HepG2 (cell line): ENCODE measurements around the gene KDM1B. TPM values are rescaled to one million over a fixed set of nuclear protein-coding genes. Genes with fewer than 3 reads are reported as not detected.

ENCODE experiments used
- ATAC-seq: fragments of 200-7000 bp; cut with Tn5 transposase; 3 replicates; pipeline ENCODE4 v1.9.1; 2020; ENCODE audit warnings: mild to moderate bottlenecking, moderate library complexity
- BruUV-seq: library from RNA; stranded (reverse); fragments of 400-500 nt; replicated peaks from 2 replicates; lab custom pipeline; 2021; lab: Mats Ljungman, UMichigan
- CTCF ChIA-PET: fragments of 300-600 bp; formaldehyde crosslinking; extraction: SDS; loops from one replicate; lab custom pipeline; 2021; ENCODE audit warnings: low total read pairs, inconsistent platforms, low intra/inter-chr PET ratio; lab: Yijun Ruan, JAX
- POLR2A ChIA-PET: fragments of 350-600 bp; sonication (Branson Sonifier 250); formaldehyde crosslinking; loops from one replicate; lab custom pipeline; 2020; ENCODE audit warnings: antibody characterized with exemption, inconsistent platforms; lab: Yijun Ruan, JAX
- DNase-seq: peaks from one replicate; pipeline ENCODE4 v3.0.0-alpha.2; 2015; ENCODE audit warnings: low spot score
- FAIRE-seq: peaks from 3 replicates; lab custom pipeline; 2011; peaks lifted over from hg19 to GRCh38; lab: Jason Lieb, UNC
- H2AFZ ChIP-seq: one replicate; pipeline ENCODE4 v1.6.1; 2011; ENCODE audit warnings: low read length, inconsistent platforms
- H3K27ac ChIP-seq: fragments of 300-600 bp; 3 replicates; pipeline ENCODE4 v1.8.0; 2011; ENCODE audit warnings: mixed run types, mild to moderate bottlenecking, mixed read lengths, low read length, inconsistent platforms; ENCODE audit not compliant: insufficient read depth; ENCODE audit errors: extremely low read length
- H3K27me3 ChIP-seq, 2 experiments: fragments of 200-600 bp in 1 of 2; 2 replicates in 1 of 2; 3 replicates in 1 of 2; pipeline versions ENCODE4 v1.6.0 to v1.8.0; 2011; ENCODE audit warnings: low read length in 2 of 2, mild to moderate bottlenecking in 2 of 2, moderate library complexity in 2 of 2, inconsistent platforms in 1 of 2; ENCODE audit not compliant: insufficient read depth in 2 of 2, control insufficient read depth in 1 of 2
- H3K36me3 ChIP-seq, 2 experiments: fragments of 200-600 bp in 1 of 2; replicated peaks in 1 of 2; 2 replicates in 1 of 2; 3 replicates in 1 of 2; pipeline versions ENCODE4 v1.5.1 to v1.8.0; 2011; ENCODE audit warnings: low read length in 2 of 2, inconsistent platforms in 1 of 2; ENCODE audit not compliant: insufficient read depth in 2 of 2, control insufficient read depth in 1 of 2
- H3K4me1 ChIP-seq: 2 replicates; pipeline ENCODE4 v1.5.1; 2012; ENCODE audit warnings: low read length, inconsistent platforms; ENCODE audit not compliant: insufficient read depth
- H3K4me2 ChIP-seq: 2 replicates; pipeline ENCODE4 v1.6.0; 2011; ENCODE audit warnings: low read depth, low read length, inconsistent platforms
- H3K4me3 ChIP-seq, 3 experiments: fragments of 200-600 bp in 1 of 3; sonication (generic), shearing (Covaris generic) in 1 of 3; replicated peaks in 1 of 3; 2 replicates each; pipeline ENCODE4 v1.5.1; 2011 to 2016; ENCODE audit warnings: low read length in 3 of 3, inconsistent platforms in 2 of 3, low read depth in 2 of 3, mild to moderate bottlenecking in 2 of 3, control low read depth in 1 of 3, mixed read lengths in 1 of 3; ENCODE audit not compliant: insufficient read depth in 1 of 3
- H3K79me2 ChIP-seq: one replicate; pipeline ENCODE4 v1.6.1; 2011; ENCODE audit warnings: low read length, inconsistent platforms; ENCODE audit not compliant: insufficient read depth
- H3K9ac ChIP-seq: 2 replicates; pipeline ENCODE4 v1.6.0; 2011; ENCODE audit warnings: mild to moderate bottlenecking, low read depth, low read length, inconsistent platforms; ENCODE audit not compliant: insufficient read depth
- H3K9me3 ChIP-seq: 2 replicates; pipeline ENCODE4 v1.5.1; 2012; ENCODE audit warnings: mild to moderate bottlenecking, low read length
- H4K20me1 ChIP-seq: 2 replicates; pipeline ENCODE4 v1.6.0; 2011; ENCODE audit warnings: inconsistent platforms, mild to moderate bottlenecking, low read length, moderate library complexity; ENCODE audit not compliant: insufficient read depth
- BHLHE40 ChIP-seq: IDR thresholded peaks from 2 replicates; pipeline ENCODE4 v1.6.1; 2011; ENCODE audit warnings: low read length, improper control_type of control experiment
- CERS6 ChIP-seq: sonication (generic); formaldehyde crosslinking; IDR thresholded peaks from 2 replicates; pipeline ENCODE4 v1.5.0; 2020; ENCODE audit warnings: missing genetic modification reagents
- DPF2 ChIP-seq: sonication (generic); formaldehyde crosslinking; IDR thresholded peaks from 2 replicates; pipeline ENCODE4 v1.4.0; 2020; ENCODE audit warnings: mild to moderate bottlenecking, low read depth, missing genetic modification reagents, borderline replicate concordance
- MLXIP ChIP-seq: sonication (generic); formaldehyde crosslinking; IDR thresholded peaks from 2 replicates; pipeline ENCODE4 v1.9.0; 2021; ENCODE audit warnings: missing genetic modification reagents, borderline replicate concordance
- SNRNP70 ChIP-seq: fragments of 200-400 bp; formaldehyde crosslinking; IDR thresholded peaks from 2 replicates; pipeline ENCODE4 v1.6.1; 2017; ENCODE audit warnings: mild to moderate bottlenecking, low read depth, low read length, moderate library complexity
- SRSF1 ChIP-seq: fragments of 200-400 bp; formaldehyde crosslinking; optimal IDR thresholded peaks from 2 replicates; pipeline ENCODE3; 2017; ENCODE audit warnings: mild to moderate bottlenecking, low read depth, low read length, moderate library complexity
- TBP ChIP-seq: sonication (generic); formaldehyde crosslinking; IDR thresholded peaks from 2 replicates; pipeline ENCODE4 v1.5.0; 2020; ENCODE audit warnings: missing genetic modification reagents
- TSC22D2 ChIP-seq: sonication (generic); formaldehyde crosslinking; IDR thresholded peaks from 2 replicates; pipeline ENCODE4 v1.5.1; 2020; ENCODE audit warnings: missing genetic modification reagents, mild to moderate bottlenecking, borderline replicate concordance
- ZNF660 ChIP-seq: sonication (generic); formaldehyde crosslinking; IDR thresholded peaks from 2 replicates; pipeline ENCODE4 v1.5.1; 2020; ENCODE audit warnings: mild to moderate bottlenecking, low read depth, missing genetic modification reagents, borderline replicate concordance
- WGBS: methylation state at CpG from one replicate; pipeline ENCODE4 v1.1.6; 2017; ENCODE audit warnings: low lambda C conversion rate; 5-methylcytosine and 5-hydroxymethylcytosine counted together
- in situ Hi-C: cut with HindIII; loops from 2 replicates; pipeline ENCODE4 v1.10.0; 2017; ENCODE audit warnings: low pct_unique_long_range_greater_than_20kb; ENCODE audit not compliant: extremely low pct_ligation_motif_present
- intact Hi-C: fragments of 100-400 bp; cut with micrococcal nuclease; formaldehyde crosslinking; loops from one replicate; pipeline ENCODE4 v1.10.0; 2022; ENCODE audit not compliant: unreplicated experiment
- polyA plus RNA-seq, 8 experiments: library from polyadenylated mRNA; depleted of rRNA in 3 of 8; stranded (reverse) in 7 of 8; unstranded in 1 of 8; fragments of >200 nt; fragmentation: Illumina TruSeq in 4 of 8; extraction: Trizol in 4 of 8; gene quantifications; 2 replicates each; pipeline versions ENCODE4 v1.2.1 to v1.2.3, GENCODE V29; 2011 to 2016; ENCODE audit warnings: low read depth in 4 of 8, missing spikeins in 1 of 8, mixed read lengths in 1 of 8; ENCODE audit not compliant: insufficient read depth in 1 of 8
- total RNA-seq, 5 experiments: library from RNA; depleted of rRNA; stranded (reverse); fragments of >200 nt; fragmentation: Illumina TruSeq; extraction: Trizol; gene quantifications; 2 replicates each; pipeline ENCODE4 v1.2.3, GENCODE V29; 2016; ENCODE audit warnings: low read depth in 1 of 5

The KDM1B gene
- total and polyA plus RNA-seq, 2 of the 13 experiments (the other 11 are each of a cell fraction or from before 2014, with no cell fraction given): 9.8 to 13.2 TPM

GRCh38 chr6:18213439-18213838, 58.2 kb downstream of the KDM1B start (continued):
- TF ChIP-seq SNRNP70: no peak
- no peak for TF ChIP-seq MLXIP (CRISPR knock-in tag)
- TF ChIP-seq TSC22D2 (CRISPR knock-in tag): no peak
- TF ChIP-seq BHLHE40: no peak
- TF ChIP-seq TBP: no peak
- TF ChIP-seq ZNF660 (CRISPR knock-in tag): no peak
- TF ChIP-seq CERS6 (CRISPR knock-in tag): no peak

GRCh38 chr6:18214003-18214402, 58.8 kb downstream of the KDM1B start:
- H3K79me2 ChIP-seq: no peaks in the 10 kb centered on the region
- no peak for TF ChIP-seq DPF2
- TF ChIP-seq SRSF1: no peak
- TF ChIP-seq, all 625 proteins: peak for 0
- Histone ChIP-seq H3K27me3 (no peaks in the 10 kb centered on the region), H3K27ac (no peak overlapping the region), H4K20me1 (no peaks in the 10 kb centered on the region), H3K9ac (no peak overlapping the region), H3K4me2 (no peak overlapping the region), H3K9me3 (no peaks in the 10 kb centered on the region), H3K4me3 (no peak overlapping the region), H2AFZ (no peak overlapping the region), H3K4me1 (peaks cover 17% of the 10 kb centered on the region), H3K36me3 (peaks cover 0 to 4% of the 10 kb centered on the region in 2 experiments; a peak in 2 of 5 replicates)
- no peak for FAIRE-seq
- ChIA-PET POLR2A (no interaction called here), CTCF (no interaction called here)
- no TSS peak for BruUV-seq
- in situ Hi-C loops: no loop called here
- WGBS: 90% methylated on average over 4 of the region's 4 CpGs
- no peak for ATAC-seq
- DNase-seq: no peak
- intact Hi-C loops: no loop called here
